H9 (cell line): Measurements from ENCODE around the gene ARFGEF3. TPM values are rescaled to one million over a fixed set of nuclear protein-coding genes. Genes with fewer than 3 reads are reported as not detected.

ENCODE experiments used
- DNase-seq: peaks from one replicate; pipeline ENCODE4 v3.0.0-alpha.2; 2017
- H2AFZ ChIP-seq: one replicate; pipeline ENCODE4 v1.6.1; 2013; ENCODE audit warnings: mild to moderate bottlenecking, low read length, control low read depth, moderate library complexity
- H2AK5ac ChIP-seq: 2 replicates; pipeline ENCODE4 v1.6.1; 2013; ENCODE audit warnings: low read length, control low read depth, mixed read lengths; ENCODE audit not compliant: insufficient read length
- H2BK120ac ChIP-seq: one replicate; pipeline ENCODE4 v1.6.1; 2013; ENCODE audit warnings: low read depth, mild to moderate bottlenecking, low read length, control low read depth, inconsistent platforms; ENCODE audit not compliant: poor library complexity, severe bottlenecking
- H2BK12ac ChIP-seq: 2 replicates; pipeline ENCODE4 v1.6.1; 2013; ENCODE audit warnings: low read length, control low read depth, mixed read lengths, low read depth; ENCODE audit not compliant: insufficient read length
- H2BK15ac ChIP-seq: 2 replicates; pipeline ENCODE4 v1.6.1; 2013; ENCODE audit warnings: low read depth, low read length, control low read depth
- H2BK20ac ChIP-seq: one replicate; pipeline ENCODE4 v1.6.1; 2013; ENCODE audit warnings: low read depth, mild to moderate bottlenecking, low read length, control low read depth, inconsistent platforms; ENCODE audit not compliant: poor library complexity, severe bottlenecking
- H2BK5ac ChIP-seq: 2 replicates; pipeline ENCODE4 v1.6.1; 2013; ENCODE audit warnings: low read length, control low read depth, mixed read lengths; ENCODE audit not compliant: insufficient read length
- H3K14ac ChIP-seq: 2 replicates; pipeline ENCODE4 v1.6.1; 2013; ENCODE audit warnings: low read length, control low read depth; ENCODE audit not compliant: insufficient read depth
- H3K18ac ChIP-seq: 2 replicates; pipeline ENCODE4 v1.6.1; 2013; ENCODE audit warnings: low read depth, mild to moderate bottlenecking, mixed read lengths, low read length, control low read depth; ENCODE audit not compliant: insufficient read length
- H3K23ac ChIP-seq: 2 replicates; pipeline ENCODE4 v1.6.1; 2013; ENCODE audit warnings: low read length, control low read depth, mixed read lengths, low read depth; ENCODE audit not compliant: insufficient read length
- H3K23me2 ChIP-seq: 2 replicates; pipeline ENCODE4 v1.6.1; 2013; ENCODE audit warnings: low read depth, mild to moderate bottlenecking, mixed read lengths, low read length, control low read depth; ENCODE audit not compliant: insufficient read length, poor library complexity, severe bottlenecking
- H3K27ac ChIP-seq: 2 replicates; pipeline ENCODE4 v1.5.1; 2013; ENCODE audit warnings: low read length, control low read depth, mixed read lengths, low read depth; ENCODE audit not compliant: insufficient read length
- H3K27me3 ChIP-seq: 2 replicates; pipeline ENCODE4 v1.6.1; 2013; ENCODE audit warnings: low read length, control low read depth, inconsistent platforms; ENCODE audit not compliant: insufficient read depth
- H3K4ac ChIP-seq: 2 replicates; pipeline ENCODE4 v1.6.1; 2013; ENCODE audit warnings: low read depth, mild to moderate bottlenecking, control low read depth, inconsistent platforms, low read length, moderate library complexity
- H3K4me1 ChIP-seq: 2 replicates; pipeline ENCODE4 v1.6.1; 2013; ENCODE audit warnings: low read length, control low read depth, inconsistent platforms; ENCODE audit not compliant: insufficient read depth
- H3K4me2 ChIP-seq: 2 replicates; pipeline ENCODE4 v1.6.1; 2013; ENCODE audit warnings: low read length, control low read depth, mixed read lengths; ENCODE audit not compliant: insufficient read length, insufficient read depth
- H3K56ac ChIP-seq: 2 replicates; pipeline ENCODE4 v1.6.1; 2013; ENCODE audit warnings: low read depth, mild to moderate bottlenecking, mixed read lengths, low read length, control low read depth; ENCODE audit not compliant: insufficient read length
- H3K79me1 ChIP-seq: 2 replicates; pipeline ENCODE4 v1.6.1; 2013; ENCODE audit warnings: low read depth, mild to moderate bottlenecking, moderate library complexity, low read length, control low read depth, inconsistent platforms; ENCODE audit not compliant: insufficient read depth, poor library complexity, severe bottlenecking
- H3K79me2 ChIP-seq: 2 replicates; pipeline ENCODE4 v1.6.1; 2013; ENCODE audit warnings: low read length, control low read depth, inconsistent platforms; ENCODE audit not compliant: insufficient read depth
- H3K9ac ChIP-seq: 2 replicates; pipeline ENCODE4 v1.6.1; 2013; ENCODE audit warnings: low read length, control low read depth, mixed read lengths; ENCODE audit not compliant: insufficient read length; ENCODE audit errors: extremely low read depth
- H3K9me3 ChIP-seq: one replicate; pipeline ENCODE4 v1.6.1; 2013; ENCODE audit warnings: low read depth, low read length, inconsistent platforms; ENCODE audit not compliant: control insufficient read depth
- H3T11ph ChIP-seq: one replicate; pipeline ENCODE4 v1.6.1; 2013; ENCODE audit warnings: mild to moderate bottlenecking, low read length, control low read depth, inconsistent platforms
- H4K20me1 ChIP-seq: one replicate; pipeline ENCODE4 v1.6.1; 2013; ENCODE audit not compliant: control insufficient read depth, insufficient read length, insufficient read depth
- H4K5ac ChIP-seq: 2 replicates; pipeline ENCODE4 v1.6.1; 2013; ENCODE audit warnings: low read depth, mild to moderate bottlenecking, mixed read lengths, low read length, control low read depth; ENCODE audit not compliant: insufficient read length
- H4K8ac ChIP-seq: replicated peaks from 2 replicates; pipeline ENCODE4 v1.6.1; 2013; ENCODE audit warnings: low read length, control low read depth, mixed read lengths, low read depth; ENCODE audit not compliant: insufficient read length
- H4K91ac ChIP-seq: 2 replicates; pipeline ENCODE4 v1.6.1; 2013; ENCODE audit warnings: low read depth, mild to moderate bottlenecking, moderate library complexity, mixed read lengths, low read length, control low read depth; ENCODE audit not compliant: insufficient read length
- H3K27ac Mint-ChIP-seq, 3 experiments: 2 replicates in 2 of 3; 3 replicates in 1 of 3; pipeline ENCODE4 v1.8.0; 2020 to 2021; ENCODE audit warnings: mixed read lengths in 3 of 3, mild to moderate bottlenecking in 1 of 3, moderate library complexity in 1 of 3
- H3K27me3 Mint-ChIP-seq: 2 replicates; pipeline ENCODE4 v1.8.0; 2021; ENCODE audit warnings: low read depth, mild to moderate bottlenecking, moderate library complexity, mixed read lengths
- H3K36me3 Mint-ChIP-seq, 3 experiments: 2 replicates in 2 of 3; 3 replicates in 1 of 3; pipeline ENCODE4 v1.8.0; 2020 to 2021; ENCODE audit warnings: low read depth in 3 of 3, mixed read lengths in 3 of 3; ENCODE audit not compliant: insufficient read depth in 1 of 3
- H3K4me1 Mint-ChIP-seq, 2 experiments: 2 replicates each; pipeline ENCODE4 v1.8.0; 2020; ENCODE audit warnings: mixed read lengths in 2 of 2
- H3K4me3 Mint-ChIP-seq, 2 experiments: 2 replicates in 1 of 2; 3 replicates in 1 of 2; pipeline ENCODE4 v1.8.0; 2020 to 2021; ENCODE audit warnings: mild to moderate bottlenecking in 2 of 2, mixed read lengths in 2 of 2, moderate library complexity in 1 of 2
- H3K9me3 Mint-ChIP-seq, 2 experiments: 2 replicates in 1 of 2; 3 replicates in 1 of 2; pipeline ENCODE4 v1.8.0; 2020; ENCODE audit warnings: mild to moderate bottlenecking in 2 of 2, mixed read lengths in 2 of 2, moderate library complexity in 1 of 2
- WGBS: extraction: QIAGEN DNeasy Blood & Tissue Kit; methylation state at CpG from one replicate; pipeline ENCODE4 v1.1.7; 2013; ENCODE audit warnings: missing lambda C conversion rate, low lambda C conversion rate, mixed read lengths; ENCODE audit not compliant: insufficient read length; ENCODE audit errors: extremely low coverage; 5-methylcytosine and 5-hydroxymethylcytosine counted together
- total RNA-seq: library from RNA; stranded (reverse); gene quantifications from 2 replicates; pipeline ENCODE4 v1.2.1, GENCODE V29; 2021
- TF ChIP-seq, protein P1 (sequence below): fragments of 200-600 bp; sonication (generic); conservative IDR thresholded peaks from 3 replicates; pipeline ENCODE4 v1.8.0; 2021; ENCODE audit warnings: antibody characterized with exemption, mild to moderate bottlenecking

The ARFGEF3 gene
- total RNA-seq, 1 experiment from 2014 or later: 13.7 TPM

DNA sequence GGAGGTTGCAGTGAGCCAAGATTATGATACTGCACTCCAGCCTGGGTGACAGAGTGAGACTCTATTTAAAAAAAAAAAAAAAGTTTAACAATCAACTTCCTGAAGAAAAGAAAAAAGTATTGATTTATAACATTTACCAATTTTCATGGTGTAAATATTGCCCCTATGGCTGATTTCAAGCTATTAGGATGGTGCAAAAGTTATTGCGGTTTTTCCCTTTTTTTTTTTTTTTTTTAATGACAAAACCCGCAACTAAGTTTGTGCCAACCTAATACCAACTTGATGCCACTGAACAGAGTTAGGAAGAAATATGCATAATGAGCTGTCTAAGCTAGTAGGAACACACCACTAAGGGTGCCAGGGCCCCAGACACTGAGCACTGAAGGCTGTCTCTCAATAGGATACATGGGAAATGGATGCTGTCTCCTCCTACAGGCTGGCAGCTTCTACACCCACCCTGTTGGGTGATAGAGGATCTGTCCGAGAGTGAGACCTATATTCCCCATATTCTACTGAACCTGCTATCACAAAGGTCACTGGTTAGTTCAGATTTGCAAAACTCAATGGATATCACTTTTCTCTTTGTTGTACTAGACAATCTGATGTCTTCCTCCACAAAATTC, 48.0 kb upstream of the ARFGEF3 start:
- H3K27ac ChIP-seq: no peak overlapping the region
- no peaks in the 10 kb centered on the region for H3K23me2 ChIP-seq
- H3K14ac ChIP-seq: no peak overlapping the region
- no CpG with 5 or more reads among the region's 3 CpGs for WGBS
- H3K9me3 ChIP-seq: no peaks in the 10 kb centered on the region
- H3K4me1 Mint-ChIP-seq: peaks cover 9 to 10% of the 10 kb centered on the region in 2 experiments
- peaks cover 0 to under 1% (median under 1%) of the 10 kb centered on the region in 3 experiments; a peak in 3 of 7 replicates for H3K36me3 Mint-ChIP-seq
- no peak overlapping the region for H3T11ph ChIP-seq
- H2BK20ac ChIP-seq: no peak overlapping the region
- no peak overlapping the region for H3K9ac ChIP-seq
- no peak overlapping the region for H4K5ac ChIP-seq
- peaks cover under 1 to 1% of the 10 kb centered on the region in 2 experiments; a peak in 3 of 5 replicates for H3K9me3 Mint-ChIP-seq
- H3K4me3 Mint-ChIP-seq: no peak overlapping the region
- no peak overlapping the region for H3K4ac ChIP-seq
- no peak overlapping the region for H4K91ac ChIP-seq
- H2BK5ac ChIP-seq: no peak overlapping the region
- H3K27ac Mint-ChIP-seq: no peak overlapping the region
- no peak overlapping the region for H2AFZ ChIP-seq
- no peaks in the 10 kb centered on the region for H3K27me3 ChIP-seq
- no peak overlapping the region for H2BK120ac ChIP-seq
- H2AK5ac ChIP-seq: no peak overlapping the region
- no peaks in the 10 kb centered on the region for H3K79me1 ChIP-seq
- no peak overlapping the region for H3K4me2 ChIP-seq
- H3K4me1 ChIP-seq: 0 out of 2 replicates have a peak, but pooled peaks cover 2% of the 10 kb centered on the region
- DNase-seq: no peak
- H2BK15ac ChIP-seq: no peak overlapping the region
- TF ChIP-seq, protein P1, sequence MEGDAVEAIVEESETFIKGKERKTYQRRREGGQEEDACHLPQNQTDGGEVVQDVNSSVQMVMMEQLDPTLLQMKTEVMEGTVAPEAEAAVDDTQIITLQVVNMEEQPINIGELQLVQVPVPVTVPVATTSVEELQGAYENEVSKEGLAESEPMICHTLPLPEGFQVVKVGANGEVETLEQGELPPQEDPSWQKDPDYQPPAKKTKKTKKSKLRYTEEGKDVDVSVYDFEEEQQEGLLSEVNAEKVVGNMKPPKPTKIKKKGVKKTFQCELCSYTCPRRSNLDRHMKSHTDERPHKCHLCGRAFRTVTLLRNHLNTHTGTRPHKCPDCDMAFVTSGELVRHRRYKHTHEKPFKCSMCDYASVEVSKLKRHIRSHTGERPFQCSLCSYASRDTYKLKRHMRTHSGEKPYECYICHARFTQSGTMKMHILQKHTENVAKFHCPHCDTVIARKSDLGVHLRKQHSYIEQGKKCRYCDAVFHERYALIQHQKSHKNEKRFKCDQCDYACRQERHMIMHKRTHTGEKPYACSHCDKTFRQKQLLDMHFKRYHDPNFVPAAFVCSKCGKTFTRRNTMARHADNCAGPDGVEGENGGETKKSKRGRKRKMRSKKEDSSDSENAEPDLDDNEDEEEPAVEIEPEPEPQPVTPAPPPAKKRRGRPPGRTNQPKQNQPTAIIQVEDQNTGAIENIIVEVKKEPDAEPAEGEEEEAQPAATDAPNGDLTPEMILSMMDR: 0 out of 3 replicates have a peak, but pooled peaks have one; percentile 14
- H4K8ac ChIP-seq: no peak overlapping the region
- no peaks in the 10 kb centered on the region for H3K79me2 ChIP-seq
- 0 out of 2 replicates have a peak, but pooled peaks cover 3% of the 10 kb centered on the region for H3K27me3 Mint-ChIP-seq
- no peak overlapping the region for H3K23ac ChIP-seq
- no peak overlapping the region for H3K56ac ChIP-seq
- H2BK12ac ChIP-seq: no peak overlapping the region
- H4K20me1 ChIP-seq: no peaks in the 10 kb centered on the region
- no peak overlapping the region for H3K18ac ChIP-seq
